ENCODE results near the gene C8G.

The C8G gene

GRCh38 chr9:136955202-136955942 lies 10.3 kb downstream of the C8G start:
- DNase-seq: no peak

GRCh38 chr9:136955943-136956335 lies 10.9 kb downstream of the C8G start:
- no peak for DNase-seq

GRCh38 chr9:136956604-136957003 lies 11.6 kb downstream of the C8G start:
- no peak for DNase-seq

GRCh38 chr9:136957461-136957860 lies 12.4 kb downstream of the C8G start:
- DNase-seq: no peak

- no peak for DNase-seq
These were observed 12.9 kb downstream of the C8G start for GRCh38 chr9:136957901-136958300.

- DNase-seq: no peak
These were observed 13.4 kb downstream of the C8G start for GRCh38 chr9:136958473-136958872.

- DNase-seq: no peak
These were observed 14.1 kb downstream of the C8G start for GRCh38 chr9:136958898-136959850.

- no peak for DNase-seq
These were observed 15.3 kb downstream of the C8G start for GRCh38 chr9:136960212-136960937.

- no peak for DNase-seq
These were observed 15.9 kb downstream of the C8G start for GRCh38 chr9:136960938-136961275.

- no peak for DNase-seq
These were observed 16.4 kb downstream of the C8G start for GRCh38 chr9:136961279-136962065.

GRCh38 chr9:136962163-136962562 lies 17.1 kb downstream of the C8G start:
- no peak for DNase-seq

- no peak for DNase-seq
These were observed 17.7 kb downstream of the C8G start for GRCh38 chr9:136962701-136963248.

- no peak for DNase-seq
These were observed 18.3 kb downstream of the C8G start for GRCh38 chr9:136963341-136963740.

- DNase-seq: no peak
These were observed 18.7 kb downstream of the C8G start for GRCh38 chr9:136963751-136964150.

GRCh38 chr9:136964171-136964689 lies 19.2 kb downstream of the C8G start:
- no peak for DNase-seq

- DNase-seq: no peak
These were observed 19.9 kb downstream of the C8G start for GRCh38 chr9:136964833-136965422.

- DNase-seq: no peak
These were observed 20.9 kb downstream of the C8G start for GRCh38 chr9:136965771-136966484.

- no peak for DNase-seq
These were observed 23.5 kb downstream of the C8G start for GRCh38 chr9:136968333-136969127.

GRCh38 chr9:136969150-136969549 lies 24.1 kb downstream of the C8G start:
- DNase-seq: no peak

- no peak for DNase-seq
These were observed 24.7 kb downstream of the C8G start for GRCh38 chr9:136969774-136970173.

Measured in activated CD8-positive, alpha-beta memory T cell treated with anti-CD3 and anti-CD28 coated beads, Interleukin-2, amount 50 U/mL, for 4 hours (primary cell).